Ascending aorta (tissue), 2 donors: ENCODE data around the gene CLSTN2. TPM values are rescaled to one million over a fixed set of nuclear protein-coding genes. Genes with fewer than 3 reads are reported as not detected.

Experiments
- DNase-seq, 2 donors: peaks; one replicate each; pipeline ENCODE4 v3.0.0-alpha.2; 2019; ENCODE audit warnings: low spot score in 2 of 2
- H3K27ac ChIP-seq, 2 donors: fragments of 200-600 bp; sonication (generic); one replicate each; pipeline ENCODE4 v1.5.1; 2016 to 2017; ENCODE audit warnings: mild to moderate bottlenecking in 1 of 2
- H3K27me3 ChIP-seq: fragments of 200-600 bp; sonication (generic); one replicate; pipeline ENCODE4 v1.5.1; 2017
- H3K36me3 ChIP-seq, 2 donors: fragments of 200-600 bp; sonication (generic); one replicate each; pipeline ENCODE4 v1.5.1; 2016
- H3K4me1 ChIP-seq, 2 donors: fragments of 200-600 bp; sonication (generic); one replicate each; pipeline ENCODE4 v1.5.1; 2016 to 2017; ENCODE audit warnings: mild to moderate bottlenecking in 1 of 2
- H3K4me3 ChIP-seq, 2 donors: fragments of 200-600 bp; sonication (generic); one replicate each; pipeline ENCODE4 v1.5.1; 2016 to 2017; ENCODE audit warnings: mild to moderate bottlenecking in 1 of 2
- H3K9me3 ChIP-seq, 2 donors: fragments of 200-600 bp; sonication (generic); one replicate each; pipeline ENCODE4 v1.5.1; 2016
- intact Hi-C: fragments of 100-400 bp; cut with DNase I; formaldehyde crosslinking; loops from one replicate; pipeline ENCODE4 v1.15.1; 2023
- total RNA-seq: library from RNA; depleted of rRNA; stranded (reverse); fragments of >200 nt; gene quantifications from one replicate; pipeline ENCODE4 v1.1.0, GENCODE V29; 2016
- TF ChIP-seq, protein P1 (sequence below), 3 experiments: fragments of 200-600 bp in 2 of 3; fragments of 450-650 bp in 1 of 3; sonication (generic) in 2 of 3; IDR thresholded peaks; one replicate each; pipeline ENCODE4 v1.5.1; 2016 to 2019; ENCODE audit warnings: antibody characterized with exemption in 3 of 3, mild to moderate bottlenecking in 1 of 3, moderate library complexity in 1 of 3

The CLSTN2 gene
- total RNA-seq, 1 donor from 2014 or later = 65.8 TPM

DNA sequence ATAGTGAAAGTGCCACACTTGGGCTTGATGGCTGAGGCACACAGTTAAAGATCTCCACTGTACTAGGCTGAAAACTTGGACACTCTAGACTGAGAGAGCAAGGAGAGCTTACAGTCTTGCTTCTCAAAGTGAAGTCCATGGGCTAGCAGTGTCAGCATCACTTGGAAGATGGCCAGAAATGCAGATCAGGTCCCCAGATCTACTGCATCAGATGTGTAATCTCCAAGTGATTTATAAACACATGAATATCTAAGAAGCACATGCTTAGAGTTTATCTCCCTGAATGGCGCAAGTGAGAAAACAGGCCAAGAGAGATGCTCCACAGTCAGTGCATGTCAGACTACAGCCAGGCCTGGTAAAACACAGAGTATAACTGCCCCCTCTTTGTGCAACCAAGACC lies 308.6 kb downstream of the CLSTN2 start:
- no peaks in the 10 kb centered on the region for H3K9me3 ChIP-seq
- H3K27me3 ChIP-seq = no peaks in the 10 kb centered on the region
- intact Hi-C loops = no loop called here
- TF ChIP-seq, protein P1, sequence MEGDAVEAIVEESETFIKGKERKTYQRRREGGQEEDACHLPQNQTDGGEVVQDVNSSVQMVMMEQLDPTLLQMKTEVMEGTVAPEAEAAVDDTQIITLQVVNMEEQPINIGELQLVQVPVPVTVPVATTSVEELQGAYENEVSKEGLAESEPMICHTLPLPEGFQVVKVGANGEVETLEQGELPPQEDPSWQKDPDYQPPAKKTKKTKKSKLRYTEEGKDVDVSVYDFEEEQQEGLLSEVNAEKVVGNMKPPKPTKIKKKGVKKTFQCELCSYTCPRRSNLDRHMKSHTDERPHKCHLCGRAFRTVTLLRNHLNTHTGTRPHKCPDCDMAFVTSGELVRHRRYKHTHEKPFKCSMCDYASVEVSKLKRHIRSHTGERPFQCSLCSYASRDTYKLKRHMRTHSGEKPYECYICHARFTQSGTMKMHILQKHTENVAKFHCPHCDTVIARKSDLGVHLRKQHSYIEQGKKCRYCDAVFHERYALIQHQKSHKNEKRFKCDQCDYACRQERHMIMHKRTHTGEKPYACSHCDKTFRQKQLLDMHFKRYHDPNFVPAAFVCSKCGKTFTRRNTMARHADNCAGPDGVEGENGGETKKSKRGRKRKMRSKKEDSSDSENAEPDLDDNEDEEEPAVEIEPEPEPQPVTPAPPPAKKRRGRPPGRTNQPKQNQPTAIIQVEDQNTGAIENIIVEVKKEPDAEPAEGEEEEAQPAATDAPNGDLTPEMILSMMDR (IDR thresholded peaks at IDR 0.05) = no peak
- H3K36me3 ChIP-seq = no peaks in the 10 kb centered on the region
- no peak for DNase-seq
- H3K4me1 ChIP-seq = peaks cover 0 to 2% of the 10 kb centered on the region in 2 donors
- no peak overlapping the region for H3K27ac ChIP-seq
- no peak overlapping the region for H3K4me3 ChIP-seq

DNA sequence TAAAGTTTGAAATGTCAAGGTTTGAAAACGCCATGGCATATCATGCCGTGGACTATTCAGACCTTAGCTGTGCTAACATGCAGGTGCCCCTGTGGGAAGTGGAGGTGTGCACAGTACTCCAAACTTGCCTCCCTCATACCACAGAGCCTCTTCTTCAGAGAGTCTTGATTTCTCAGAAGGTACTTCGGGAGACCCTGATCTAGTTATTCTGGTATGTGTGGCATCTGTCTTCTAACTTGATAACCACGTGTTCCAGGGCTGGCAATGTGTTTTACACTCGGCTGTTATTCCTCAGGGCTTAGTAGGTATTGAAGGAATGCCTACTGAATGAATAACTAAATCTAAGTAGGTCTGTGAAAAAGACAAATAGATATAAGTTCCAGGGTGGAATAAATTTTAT lies 309.9 kb downstream of the CLSTN2 start:
- Histone ChIP-seq H3K27me3 (no peaks in the 10 kb centered on the region), H3K27ac (no peak overlapping the region), H3K36me3 (no peaks in the 10 kb centered on the region), H3K9me3 (no peaks in the 10 kb centered on the region), H3K4me3 (no peak overlapping the region), H3K4me1 (peaks cover 0 to 2% of the 10 kb centered on the region in 2 donors)
- DNase-seq = no peak
- intact Hi-C loops = no loop called here
- TF ChIP-seq, protein P1 (IDR thresholded peaks at IDR 0.05) = no peak

DNA sequence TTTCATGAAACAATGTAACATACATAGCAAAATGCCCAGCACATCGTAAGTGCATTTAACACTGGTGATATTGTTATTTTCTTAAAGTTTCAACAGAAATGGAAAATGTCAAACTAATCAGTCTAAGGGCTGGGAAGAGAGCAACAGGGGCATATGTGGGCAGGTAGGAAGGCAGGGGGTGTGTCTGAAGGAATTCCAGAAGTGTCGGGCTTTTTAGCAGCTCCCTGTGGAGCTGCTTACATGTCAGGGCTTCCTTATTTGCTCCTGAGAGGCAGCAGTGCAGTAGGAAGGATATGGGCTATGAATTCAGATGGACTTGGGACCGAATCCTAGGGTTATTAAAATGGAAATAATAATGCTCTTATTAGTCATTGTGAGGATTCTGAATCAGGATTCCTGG lies 311.6 kb downstream of the CLSTN2 start:
- no peak overlapping the region for H3K27ac ChIP-seq
- no peak for DNase-seq
- TF ChIP-seq, protein P1 (IDR thresholded peaks at IDR 0.05) = no peak

DNA sequence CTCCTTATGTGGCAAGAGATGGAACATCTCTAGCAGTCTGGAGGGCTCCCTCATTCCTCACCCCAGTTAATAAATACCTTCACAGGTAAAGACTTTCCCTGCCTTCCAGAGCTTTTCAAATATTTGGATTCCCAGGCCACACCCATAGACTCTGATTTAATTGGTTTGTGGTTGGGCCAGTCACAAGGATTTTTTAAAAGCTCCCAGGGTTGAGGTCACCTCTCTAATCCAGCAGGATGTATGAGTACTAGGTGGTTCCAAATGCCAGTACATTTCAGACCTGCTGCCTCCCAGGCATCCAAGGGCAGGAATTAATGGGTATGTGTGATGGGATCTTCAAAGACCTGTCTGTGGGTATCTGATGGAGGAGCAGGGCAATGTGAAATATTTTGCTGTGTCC lies 312.8 kb downstream of the CLSTN2 start:
- Histone ChIP-seq H3K9me3 (no peaks in the 10 kb centered on the region), H3K27ac (no peak overlapping the region), H3K27me3 (no peaks in the 10 kb centered on the region), H3K4me1 (peaks cover 0 to 2% of the 10 kb centered on the region in 2 donors), H3K4me3 (no peak overlapping the region), H3K36me3 (no peaks in the 10 kb centered on the region)
- DNase-seq = no peak
- intact Hi-C loops = no loop called here
- TF ChIP-seq, protein P1 (IDR thresholded peaks at IDR 0.05) = no peak

More for the DNA sequence above, 311.6 kb downstream of the CLSTN2 start:
- intact Hi-C loops = no loop called here
- Histone ChIP-seq H3K9me3 (no peaks in the 10 kb centered on the region), H3K4me1 (peaks cover 0 to 2% of the 10 kb centered on the region in 2 donors), H3K27me3 (no peaks in the 10 kb centered on the region), H3K36me3 (no peaks in the 10 kb centered on the region), H3K4me3 (no peak overlapping the region)

DNA sequence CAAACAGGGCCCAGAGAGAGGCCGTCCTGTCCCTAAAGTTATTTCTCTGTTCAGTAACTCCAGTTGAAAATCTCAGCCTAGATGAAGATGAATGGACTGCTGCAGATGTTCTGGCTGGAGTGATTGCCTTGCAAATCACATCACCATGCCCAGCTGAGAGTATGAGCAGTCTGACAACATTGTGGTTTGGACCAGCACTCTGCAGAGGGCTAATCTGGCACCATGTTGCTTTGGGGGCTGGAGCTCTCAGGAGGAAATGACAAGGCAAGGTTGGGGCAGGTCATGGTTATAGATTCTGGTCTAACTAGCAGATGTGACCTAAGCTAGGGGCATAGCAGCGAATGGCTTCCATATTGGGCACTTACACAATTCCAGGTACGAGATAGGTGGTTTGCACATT lies 314.2 kb downstream of the CLSTN2 start:
- intact Hi-C loops = no loop called here
- no peaks in the 10 kb centered on the region for H3K27me3 ChIP-seq
- no peak overlapping the region for H3K4me3 ChIP-seq
- no peak for DNase-seq
- no peaks in the 10 kb centered on the region for H3K9me3 ChIP-seq
- H3K27ac ChIP-seq = no peak overlapping the region
- peaks cover 0 to 2% of the 10 kb centered on the region in 2 donors for H3K4me1 ChIP-seq
- H3K36me3 ChIP-seq = no peaks in the 10 kb centered on the region
- TF ChIP-seq, protein P1 (IDR thresholded peaks at IDR 0.05) = no peak
